Breast epithelium (tissue), 3 donors: ENCODE results near the gene UBE2Q2.

Source experiments
- CTCF ChIP-seq, 3 donors: fragments of 450-650 bp; IDR thresholded peaks; one replicate each; pipeline ENCODE4 v1.5.1; 2016 to 2017; ENCODE audit warnings: antibody characterized with exemption in 3 of 3, mild to moderate bottlenecking in 3 of 3, moderate library complexity in 3 of 3
- POLR2A ChIP-seq: fragments of 450-650 bp; IDR thresholded peaks from one replicate; pipeline ENCODE4 v1.6.1; 2016; ENCODE audit warnings: antibody characterized with exemption, mild to moderate bottlenecking, moderate library complexity
- POLR2AphosphoS5 ChIP-seq, 3 donors: sonication (generic); formaldehyde crosslinking; IDR thresholded peaks; one replicate each; pipeline ENCODE4 v1.6.1; 2017; ENCODE audit warnings: antibody characterized with exemption in 3 of 3

- TF ChIP-seq CTCF (IDR thresholded peaks at IDR 0.05) (no peak), POLR2A (no peak), POLR2AphosphoS5 (IDR thresholded peaks at IDR 0.05) (no peak)
Measured at GRCh38 chr15:75872403-75872990, 29.2 kb downstream of the UBE2Q2 start.
